ENCODE data around the gene HIGD1B.
A peak's percentile ranks its signal among the peaks of the same experiment; 100 is the strongest.

DNA sequence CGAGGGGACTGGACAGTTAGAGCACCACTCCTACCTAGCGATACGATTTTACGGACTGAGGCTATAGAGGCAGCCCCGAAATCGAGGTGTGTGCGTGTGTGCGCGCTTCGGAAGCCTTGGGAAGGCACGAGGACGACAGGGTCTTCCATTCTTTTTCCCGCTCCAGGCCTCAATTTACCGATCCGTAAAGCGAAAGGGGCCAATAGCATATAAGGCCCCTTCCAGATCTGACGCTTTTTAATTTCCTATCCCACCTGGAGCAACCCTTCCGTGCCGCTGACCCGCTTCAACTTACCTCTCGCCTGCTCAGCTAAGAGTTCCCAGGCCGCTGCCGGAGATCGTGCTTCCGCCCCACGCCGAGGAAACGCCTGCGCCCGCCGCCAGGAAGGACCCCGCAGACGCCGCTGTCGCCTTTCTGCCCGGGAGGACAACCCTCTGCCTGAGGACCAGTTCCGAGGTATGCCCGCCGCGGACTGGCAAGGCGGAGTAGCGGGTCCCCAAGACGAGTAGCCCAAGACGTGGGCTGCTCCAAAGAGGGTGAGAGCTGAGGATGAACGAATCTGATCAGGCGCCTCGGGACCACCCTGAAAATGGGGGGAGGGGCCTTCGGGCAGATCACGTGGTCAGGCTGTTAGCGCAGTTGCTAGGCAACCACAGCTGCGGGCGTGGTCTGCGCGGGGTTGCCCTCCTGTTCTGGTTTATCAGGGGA lies 51.5 kb downstream of the HIGD1B start, which contains the start of gene EFTUD2:
- TF ChIP-seq FOS (IDR thresholded peaks at IDR 0.05; ENCODE audit: borderline replicate concordance, insufficient read depth, low read length), result no peak
- TF ChIP-seq, protein P1, sequence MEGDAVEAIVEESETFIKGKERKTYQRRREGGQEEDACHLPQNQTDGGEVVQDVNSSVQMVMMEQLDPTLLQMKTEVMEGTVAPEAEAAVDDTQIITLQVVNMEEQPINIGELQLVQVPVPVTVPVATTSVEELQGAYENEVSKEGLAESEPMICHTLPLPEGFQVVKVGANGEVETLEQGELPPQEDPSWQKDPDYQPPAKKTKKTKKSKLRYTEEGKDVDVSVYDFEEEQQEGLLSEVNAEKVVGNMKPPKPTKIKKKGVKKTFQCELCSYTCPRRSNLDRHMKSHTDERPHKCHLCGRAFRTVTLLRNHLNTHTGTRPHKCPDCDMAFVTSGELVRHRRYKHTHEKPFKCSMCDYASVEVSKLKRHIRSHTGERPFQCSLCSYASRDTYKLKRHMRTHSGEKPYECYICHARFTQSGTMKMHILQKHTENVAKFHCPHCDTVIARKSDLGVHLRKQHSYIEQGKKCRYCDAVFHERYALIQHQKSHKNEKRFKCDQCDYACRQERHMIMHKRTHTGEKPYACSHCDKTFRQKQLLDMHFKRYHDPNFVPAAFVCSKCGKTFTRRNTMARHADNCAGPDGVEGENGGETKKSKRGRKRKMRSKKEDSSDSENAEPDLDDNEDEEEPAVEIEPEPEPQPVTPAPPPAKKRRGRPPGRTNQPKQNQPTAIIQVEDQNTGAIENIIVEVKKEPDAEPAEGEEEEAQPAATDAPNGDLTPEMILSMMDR (IDR thresholded peaks at IDR 0.05; ENCODE audit: extremely low read depth in 1 of 2, insufficient read depth in 1 of 2, low read depth in 1 of 2, low read length in 2 of 2), result no peak
- TF ChIP-seq EZH2 (IDR thresholded peaks at IDR 0.05; ENCODE audit: borderline replicate concordance, low read depth, low read length, severe bottlenecking), result no peak
- TF ChIP-seq POLR2A (IDR thresholded peaks at IDR 0.05; ENCODE audit: low read depth, low read length), result peak; percentile 87
- peak; percentile 83 for TF ChIP-seq POLR2AphosphoS5 (IDR thresholded peaks at IDR 0.05; ENCODE audit: insufficient read depth, low read depth, low read length)
- no peak for TF ChIP-seq JUN (IDR thresholded peaks at IDR 0.05; ENCODE audit: borderline replicate concordance, insufficient read depth, insufficient read length, low read depth)
- TF ChIP-seq, protein P2, sequence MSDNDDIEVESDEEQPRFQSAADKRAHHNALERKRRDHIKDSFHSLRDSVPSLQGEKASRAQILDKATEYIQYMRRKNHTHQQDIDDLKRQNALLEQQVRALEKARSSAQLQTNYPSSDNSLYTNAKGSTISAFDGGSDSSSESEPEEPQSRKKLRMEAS (IDR thresholded peaks at IDR 0.05; ENCODE audit: insufficient read depth, insufficient read length), result peak; percentile 97
